ENCODE measurements around the gene PCGF1. TPM values are rescaled to one million over a fixed set of nuclear protein-coding genes. Genes with fewer than 3 reads are reported as not detected.

Gene PCGF1
- total and polyA plus RNA-seq, 2 of the 13 experiments (the other 11 are each of a cell fraction or from before 2014, with no cell fraction given): 20.4 to 22.6 TPM

- TF ChIP-seq CTCF (CRISPR knock-in tag; IDR thresholded peaks at IDR 0.05) (no peak), ZNF142 (CRISPR knock-in tag; IDR thresholded peaks at IDR 0.05) (no peak; the same call in 1 of the 2 replicates), ZNF570 (CRISPR knock-in tag; IDR thresholded peaks at IDR 0.05; ENCODE audit: borderline replicate concordance) (0 out of 2 replicates have a peak, but pooled peaks have one; percentile 30), MATR3 (CRISPR knock-in tag; IDR thresholded peaks at IDR 0.05) (no peak), ZFP90 (CRISPR knock-in tag; IDR thresholded peaks at IDR 0.05; ENCODE audit: borderline replicate concordance) (0 out of 2 replicates have a peak, but pooled peaks have one; percentile 32), ZBTB2 (CRISPR knock-in tag; IDR thresholded peaks at IDR 0.05; ENCODE audit: low read depth) (no peak), REST (IDR thresholded peaks at IDR 0.05; ENCODE audit: borderline replicate concordance in 1 of 2, low read depth in 1 of 2, low read length in 2 of 2) (no peak), HNF1B (CRISPR knock-in tag; IDR thresholded peaks at IDR 0.05) (0 out of 2 replicates have a peak, but pooled peaks have one; percentile 44), RARA (CRISPR knock-in tag; IDR thresholded peaks at IDR 0.05) (peak; percentile 74; the same call in 1 of the 2 replicates), KDM3A (CRISPR knock-in tag; IDR thresholded peaks at IDR 0.05; ENCODE audit: low read depth) (0 out of 2 replicates have a peak, but pooled peaks have one; percentile 29), NFE2L2 (IDR thresholded peaks at IDR 0.05; ENCODE audit: low read length) (no peak), SKI (IDR thresholded peaks at IDR 0.05; ENCODE audit: partially characterized antibody) (peak; percentile 74), ZNF614 (CRISPR knock-in tag; IDR thresholded peaks at IDR 0.05; ENCODE audit: borderline replicate concordance) (peak; percentile 16; the same call in 1 of the 2 replicates)
These were observed 10.3 kb downstream of the PCGF1 start (continued) for GRCh38 chr2:74496997-74497776.
